ENCODE results near the gene KRTAP10-12.
"Not testable (repeated sequence)": the region's sequence is repeated elsewhere in the genome, so short reads cannot be mapped to it uniquely, and the experiment has no call there.

The KRTAP10-12 gene

DNA sequence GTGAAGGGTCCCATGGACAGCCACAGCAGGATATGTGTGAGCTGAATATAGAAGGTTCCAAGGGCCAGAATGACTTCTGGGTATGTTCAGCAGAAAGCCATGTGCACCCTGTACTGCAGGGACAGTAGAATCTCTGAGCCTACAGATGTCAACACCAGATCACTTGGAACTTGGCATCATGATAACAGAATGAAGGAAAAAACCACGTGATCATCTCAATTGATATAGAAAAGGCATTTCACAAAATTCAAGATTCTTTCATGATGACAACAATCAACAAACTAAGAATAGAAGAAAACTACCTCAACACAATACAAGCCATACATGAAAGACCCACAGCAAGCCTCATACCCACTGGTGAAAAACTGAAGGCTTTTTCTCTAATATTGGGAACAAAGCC is 29.4 kb upstream of the KRTAP10-12 start:
- in situ Hi-C loops (cut with MboI; ENCODE audit: low sequenced_read_pairs): no loop called here

DNA sequence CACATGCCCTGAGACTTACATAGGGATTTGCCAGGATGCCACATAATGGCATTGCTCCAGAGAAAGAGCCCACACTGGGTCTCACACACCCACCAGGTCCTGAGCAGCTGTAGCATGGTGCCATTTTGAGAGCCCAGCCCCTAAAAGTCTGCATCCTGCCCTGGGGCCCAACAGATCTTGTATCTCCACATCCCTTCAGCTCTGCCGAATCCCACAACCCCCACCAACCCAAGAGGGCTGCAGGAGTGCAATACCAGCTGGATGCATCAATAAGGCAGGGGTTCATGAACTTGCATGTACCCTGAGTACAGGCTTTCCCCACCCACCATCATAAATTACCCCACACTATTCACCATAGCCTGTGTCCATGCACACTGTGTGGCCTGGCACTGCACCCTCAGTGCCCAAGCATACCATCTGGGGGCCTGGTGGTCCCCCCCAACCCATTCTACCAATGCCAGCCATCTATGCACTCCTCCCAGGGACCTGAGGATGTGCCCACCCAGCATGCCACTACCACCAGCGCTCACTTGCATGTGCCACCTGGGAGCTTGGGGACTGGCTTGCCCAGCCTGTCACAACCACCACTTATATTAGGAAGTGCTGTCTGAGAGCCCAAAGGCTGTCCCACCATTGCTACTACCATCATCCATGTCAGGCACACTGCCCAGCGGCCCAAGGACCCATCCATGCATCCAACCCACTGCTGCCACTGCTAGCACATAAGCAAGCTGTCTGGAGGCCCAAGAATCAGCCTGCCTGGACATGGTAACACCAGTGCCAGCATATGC is 26.1 kb upstream of the KRTAP10-12 start:
- in situ Hi-C loops (cut with MboI; ENCODE audit: low sequenced_read_pairs): no loop called here

DNA sequence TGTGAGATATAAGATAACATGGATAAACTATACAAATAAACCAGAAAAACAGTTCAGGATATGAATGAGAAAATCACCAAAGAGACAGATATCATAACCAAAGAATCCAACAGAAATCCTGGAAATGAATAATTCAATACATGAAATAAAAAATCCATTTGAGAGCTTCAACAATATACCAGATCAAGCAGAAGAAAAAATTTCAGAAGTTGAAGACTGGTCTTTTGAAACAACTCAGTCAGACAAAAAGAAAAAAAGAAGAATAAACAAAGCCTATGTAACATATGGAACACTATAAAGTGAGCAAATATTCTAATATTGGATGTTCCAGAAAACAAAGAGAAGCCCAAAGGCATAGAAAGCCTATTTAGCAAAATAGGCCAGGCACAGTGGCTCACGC is 25.1 kb upstream of the KRTAP10-12 start:
- in situ Hi-C loops (cut with MboI; ENCODE audit: low sequenced_read_pairs): no loop called here

DNA sequence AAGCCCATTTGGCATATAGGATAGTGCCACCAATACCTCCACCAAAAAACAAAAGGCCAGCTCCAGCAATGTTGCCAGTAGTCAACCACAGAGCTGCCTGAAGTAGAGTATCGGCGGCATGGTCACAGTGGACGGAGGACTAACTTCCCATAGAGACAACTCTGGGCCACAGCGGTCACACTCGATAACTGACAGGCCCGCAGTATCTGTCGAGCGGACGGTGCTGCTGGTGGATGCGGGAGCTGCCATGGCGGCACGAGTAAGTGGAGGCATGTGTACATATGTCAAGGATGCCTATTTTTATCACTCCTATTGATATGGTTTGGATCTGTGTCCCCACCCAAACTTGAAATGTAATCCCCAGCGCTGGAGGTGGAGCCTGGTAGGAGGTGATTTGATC is 19.1 kb upstream of the KRTAP10-12 start:
- in situ Hi-C loops (cut with MboI; ENCODE audit: low sequenced_read_pairs): no loop called here

DNA sequence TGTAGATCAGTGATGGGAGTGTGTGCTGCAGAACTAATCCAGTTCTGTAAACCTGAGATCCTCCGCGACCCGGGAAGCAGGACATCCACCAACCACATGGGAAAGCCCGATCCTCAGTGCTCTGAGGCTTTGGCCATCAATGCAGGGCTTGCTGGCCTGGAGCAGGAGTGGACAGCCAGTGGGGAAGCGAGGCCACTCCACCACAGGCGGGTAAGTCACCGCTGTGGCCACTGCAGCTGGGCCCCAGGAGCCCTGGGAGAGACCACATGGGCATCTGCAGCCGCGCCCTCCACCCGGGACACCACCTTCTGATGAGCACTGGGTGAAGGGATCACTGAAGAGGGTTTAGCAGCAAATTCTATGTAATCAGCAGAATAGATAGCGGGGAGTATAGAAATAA is 15.8 kb upstream of the KRTAP10-12 start:
- in situ Hi-C loops (cut with MboI; ENCODE audit: low sequenced_read_pairs): no loop called here

DNA sequence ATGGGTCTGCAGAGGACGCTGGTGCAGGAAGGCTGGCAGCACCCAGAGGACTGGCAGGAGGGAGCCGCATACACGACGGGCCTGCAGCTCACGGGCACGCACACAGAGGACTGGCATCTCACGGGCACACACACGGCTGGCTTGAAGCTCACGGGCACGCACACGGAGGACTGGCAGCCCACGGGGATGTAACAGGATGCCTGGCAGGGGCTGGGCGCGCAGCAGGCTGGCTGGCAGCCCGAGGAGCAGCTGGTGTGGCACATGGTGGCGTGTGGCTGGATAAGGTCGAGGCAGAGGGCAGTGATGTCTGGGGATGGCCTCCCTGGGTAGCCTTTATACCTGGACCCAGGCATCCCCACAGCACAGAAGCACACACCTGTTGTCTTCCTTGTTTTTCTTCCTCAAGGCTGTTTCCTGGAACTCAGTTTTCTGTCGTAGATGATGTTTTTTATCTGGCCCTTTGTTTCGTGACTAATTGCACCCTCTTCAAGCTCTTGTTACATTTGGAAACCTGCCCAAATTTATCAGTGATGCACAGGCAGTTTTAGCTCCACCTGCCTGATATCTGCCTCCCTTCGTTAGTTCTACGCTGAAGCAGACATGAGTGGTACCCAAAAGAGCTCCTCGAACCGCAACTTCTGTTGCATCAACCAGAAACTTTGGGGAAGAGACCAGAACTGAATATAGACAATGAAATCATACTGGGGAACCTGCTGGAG is 15.0 kb upstream of the KRTAP10-12 start, which contains the start of gene KRTAP12-1:
Gene KRTAP12-1 (minus strand): TSS at position 303 of the 719 bp plus-strand sequence. CDS start 40 bp downstream, at position 263.
- in situ Hi-C loops (cut with MboI; ENCODE audit: low sequenced_read_pairs): no loop called here

DNA sequence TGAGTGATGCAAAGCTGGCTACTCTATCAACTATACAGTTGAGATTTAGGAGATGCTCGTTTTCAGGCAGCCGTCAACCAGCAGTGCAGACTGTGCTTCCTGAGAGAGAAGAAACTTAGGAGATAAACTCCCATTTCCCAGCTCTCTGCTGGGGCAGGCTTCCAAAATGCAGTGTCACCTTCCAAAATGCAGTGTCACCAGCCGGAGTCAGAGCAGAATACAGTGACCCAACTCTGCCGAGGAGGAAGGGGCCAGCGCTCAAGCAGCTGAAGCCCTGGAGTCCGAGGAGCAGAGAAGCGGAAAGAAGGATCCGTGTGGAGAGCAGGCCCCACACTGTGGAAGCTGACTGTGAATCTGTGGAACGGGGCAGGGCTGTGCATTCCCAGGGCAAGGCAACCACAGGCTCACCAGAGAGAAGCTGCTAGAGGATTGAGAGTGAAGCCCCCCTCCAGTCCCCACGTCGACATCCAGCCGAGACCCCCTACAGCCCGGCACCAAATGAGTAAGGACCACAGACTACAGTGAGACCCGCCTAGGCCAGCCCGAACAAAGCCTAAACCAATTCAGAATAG is 14.3 kb upstream of the KRTAP10-12 start:
- in situ Hi-C loops (cut with MboI; ENCODE audit: low sequenced_read_pairs): no loop called here

DNA sequence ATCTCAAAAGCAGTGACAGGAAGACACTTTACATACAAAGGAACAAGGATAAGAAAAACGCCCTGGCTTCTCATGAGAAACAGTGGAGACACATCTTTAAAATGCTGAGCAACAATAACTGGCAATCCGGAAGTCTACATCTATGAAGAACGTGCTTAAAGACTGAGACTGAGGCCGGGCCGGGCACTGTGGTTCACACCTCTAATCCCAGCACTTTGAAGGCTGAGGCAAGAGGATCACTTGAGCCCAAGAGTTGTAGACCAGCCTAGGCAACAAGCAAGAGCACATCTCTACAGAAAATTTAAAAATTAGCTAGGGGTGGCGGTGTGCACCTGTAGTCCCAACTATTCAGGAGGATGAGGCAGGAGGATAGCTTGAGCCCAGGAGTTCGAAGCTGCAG is 12.9 kb upstream of the KRTAP10-12 start:
- in situ Hi-C loops (cut with MboI; ENCODE audit: low sequenced_read_pairs): no loop called here

DNA sequence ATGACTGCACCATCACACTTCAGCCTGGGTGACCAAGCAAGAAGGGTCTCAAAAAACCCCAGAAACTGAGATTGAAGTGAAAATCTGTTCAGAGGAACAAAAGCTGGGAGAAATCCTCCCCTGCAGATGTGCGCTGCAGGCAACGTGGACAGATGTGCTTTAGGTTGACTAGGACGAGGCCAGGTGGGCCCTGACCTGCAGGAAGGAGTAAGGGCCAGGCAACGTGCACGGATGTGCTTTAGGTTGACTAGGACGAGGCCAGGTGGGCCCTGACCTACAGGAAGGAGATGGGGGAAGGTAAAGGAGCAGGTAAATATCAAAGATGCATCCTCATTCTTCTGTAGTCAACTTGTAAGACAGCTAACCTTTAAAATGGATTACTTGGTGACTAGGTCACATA is 12.5 kb upstream of the KRTAP10-12 start:
- in situ Hi-C loops (cut with MboI; ENCODE audit: low sequenced_read_pairs): no loop called here

DNA sequence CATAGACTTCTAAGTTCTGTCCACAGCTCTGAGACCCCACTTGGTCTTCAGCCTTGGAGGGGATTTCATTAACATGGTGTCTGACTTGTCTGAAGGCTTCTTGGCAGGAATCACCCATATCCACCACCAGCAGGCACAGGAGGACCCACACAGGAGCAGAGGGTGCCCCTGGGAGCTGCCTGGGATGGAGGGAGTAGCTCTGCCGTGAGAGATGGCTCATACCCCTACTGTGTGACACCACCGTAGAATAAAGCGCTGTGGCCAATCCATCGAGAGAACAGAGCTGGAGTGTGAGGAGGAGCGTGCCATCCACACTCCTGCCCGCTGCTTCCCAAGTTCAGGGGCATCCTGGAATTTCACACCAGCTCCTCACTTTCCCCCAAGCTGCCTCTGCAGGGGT is 11.9 kb upstream of the KRTAP10-12 start:
- in situ Hi-C loops (cut with MboI; ENCODE audit: low sequenced_read_pairs): not testable (repeated sequence)

DNA sequence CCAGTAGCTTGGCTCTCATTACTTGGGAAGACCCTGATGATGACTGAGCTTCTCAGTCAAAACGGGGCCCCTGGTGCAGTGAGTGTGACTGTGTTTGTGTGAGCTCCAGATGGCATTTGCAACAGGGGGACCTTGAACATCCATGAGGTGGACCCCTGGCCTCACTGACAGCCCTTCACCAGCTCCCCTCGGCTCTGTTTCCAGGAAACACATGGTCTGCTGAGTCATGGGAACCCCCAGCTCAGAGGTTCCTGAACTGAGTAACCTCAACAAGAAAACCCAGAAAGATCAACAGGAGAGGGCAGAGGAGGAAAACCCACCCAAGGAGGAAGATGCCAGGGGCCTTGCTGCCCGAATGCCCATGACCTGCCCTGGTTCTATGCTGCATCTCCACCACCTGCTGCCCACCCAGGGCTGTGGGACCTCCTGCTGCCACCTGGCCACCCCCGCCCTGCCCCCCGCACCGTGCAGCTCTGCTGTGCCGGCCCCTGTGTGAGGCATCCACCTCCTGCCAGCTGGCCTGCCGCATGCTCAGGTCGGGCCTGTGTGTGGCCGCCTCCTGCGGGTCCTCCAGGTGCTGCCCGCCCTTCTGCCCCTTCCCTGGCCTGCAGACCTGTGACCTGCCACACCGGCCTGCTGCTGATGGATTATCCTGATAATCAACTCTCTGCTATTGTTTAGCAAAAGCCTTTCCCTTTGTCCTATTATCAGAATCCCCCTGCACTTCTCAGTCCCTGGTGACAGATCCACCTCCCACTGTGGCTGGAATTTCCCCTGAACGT is 10.8 kb upstream of the KRTAP10-12 start:
- in situ Hi-C loops (cut with MboI; ENCODE audit: low sequenced_read_pairs): no loop called here

DNA sequence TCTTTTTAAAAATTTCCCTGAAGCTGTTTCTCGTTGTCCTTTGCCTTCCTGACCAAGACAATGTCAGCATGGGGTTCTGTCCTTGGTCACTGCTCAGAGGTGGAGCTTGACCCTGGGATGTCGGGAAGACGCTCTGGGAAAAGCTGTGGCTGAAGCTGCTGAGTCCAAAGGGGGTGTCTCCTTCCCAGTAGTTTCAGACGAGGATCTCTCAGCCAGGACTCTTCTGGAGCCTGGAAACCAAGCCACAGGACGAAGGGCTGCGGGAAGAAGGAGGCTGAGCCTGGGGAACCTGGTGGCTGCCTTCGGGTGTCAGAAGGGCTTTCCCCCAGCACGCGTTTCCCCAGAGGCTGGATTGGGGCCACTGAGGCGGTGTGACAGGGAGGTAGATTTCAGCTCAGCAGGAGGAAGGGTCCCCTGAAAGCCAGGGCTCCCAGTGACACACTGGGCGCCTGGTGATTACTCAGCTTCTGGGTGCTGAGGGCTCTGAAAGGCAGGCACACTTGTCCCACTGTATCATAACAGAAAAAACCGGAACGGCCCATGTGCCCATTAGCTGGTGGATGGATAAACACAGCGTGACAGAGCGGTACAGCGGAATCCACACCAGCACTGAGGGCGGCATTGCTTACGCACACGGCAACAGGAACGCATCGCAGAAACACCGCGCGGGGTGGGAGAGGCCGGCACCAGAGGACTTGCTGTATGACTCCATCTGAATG is 10.0 kb upstream of the KRTAP10-12 start:
- in situ Hi-C loops (cut with MboI; ENCODE audit: low sequenced_read_pairs): no loop called here

DNA sequence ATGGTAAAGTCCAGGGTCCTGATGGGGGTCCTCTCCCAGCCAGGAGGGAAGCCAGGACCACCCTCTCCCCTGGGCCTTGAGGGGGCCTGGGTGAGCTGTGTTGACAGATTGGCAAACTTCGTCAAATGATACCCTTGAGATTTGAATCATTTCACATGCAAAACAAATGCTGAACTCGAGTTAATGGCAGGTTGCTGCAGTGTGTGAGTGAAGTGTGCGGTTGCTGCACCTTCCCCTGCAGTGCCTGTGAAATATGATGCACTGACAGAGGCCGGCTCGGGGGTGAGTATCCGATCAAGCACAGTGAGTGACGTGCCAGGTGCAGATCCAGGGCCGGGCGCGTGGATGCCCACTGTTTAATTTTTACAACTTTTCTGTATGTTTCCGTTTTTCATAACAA is 9.3 kb upstream of the KRTAP10-12 start:
- in situ Hi-C loops (cut with MboI; ENCODE audit: low sequenced_read_pairs): no loop called here

DNA sequence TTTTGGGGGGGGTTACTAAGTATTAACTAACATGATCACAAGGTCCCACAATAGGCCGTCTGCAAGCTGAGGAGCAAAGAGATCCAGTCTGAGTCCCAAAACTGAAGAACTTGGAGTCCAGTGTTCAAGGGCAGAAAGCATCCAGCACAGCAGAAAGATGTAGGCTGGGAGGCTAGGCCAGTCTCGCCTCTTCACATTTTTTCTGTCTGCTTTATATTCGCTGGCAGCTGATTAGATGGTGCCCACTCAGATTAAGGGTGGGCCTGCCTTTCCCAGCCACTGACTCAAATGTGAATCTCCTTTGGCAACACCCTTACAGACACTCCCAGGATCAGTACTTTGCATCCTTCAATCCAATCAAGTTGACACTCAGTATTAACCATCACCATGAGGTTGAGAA is 7.2 kb upstream of the KRTAP10-12 start:
- in situ Hi-C loops (cut with MboI; ENCODE audit: low sequenced_read_pairs): not testable (repeated sequence)

DNA sequence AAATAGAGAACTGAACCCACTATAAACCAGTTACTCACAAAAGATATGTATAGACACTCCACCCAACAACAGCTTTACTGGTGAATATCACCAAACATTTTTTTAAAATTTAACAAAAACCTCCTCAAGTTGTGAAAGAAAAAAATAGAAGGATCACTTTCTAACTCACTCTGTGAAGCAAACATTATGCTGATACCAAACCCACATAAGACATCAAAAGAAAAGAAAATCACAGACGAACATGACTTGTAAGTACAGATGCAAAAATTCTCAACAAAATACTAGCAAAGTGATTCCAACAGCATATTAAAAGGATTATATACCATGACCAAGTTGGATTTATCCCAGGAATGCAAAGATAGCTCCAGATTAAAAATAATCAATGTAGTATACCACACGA is 5.3 kb upstream of the KRTAP10-12 start:
- in situ Hi-C loops (cut with MboI; ENCODE audit: low sequenced_read_pairs): no loop called here

DNA sequence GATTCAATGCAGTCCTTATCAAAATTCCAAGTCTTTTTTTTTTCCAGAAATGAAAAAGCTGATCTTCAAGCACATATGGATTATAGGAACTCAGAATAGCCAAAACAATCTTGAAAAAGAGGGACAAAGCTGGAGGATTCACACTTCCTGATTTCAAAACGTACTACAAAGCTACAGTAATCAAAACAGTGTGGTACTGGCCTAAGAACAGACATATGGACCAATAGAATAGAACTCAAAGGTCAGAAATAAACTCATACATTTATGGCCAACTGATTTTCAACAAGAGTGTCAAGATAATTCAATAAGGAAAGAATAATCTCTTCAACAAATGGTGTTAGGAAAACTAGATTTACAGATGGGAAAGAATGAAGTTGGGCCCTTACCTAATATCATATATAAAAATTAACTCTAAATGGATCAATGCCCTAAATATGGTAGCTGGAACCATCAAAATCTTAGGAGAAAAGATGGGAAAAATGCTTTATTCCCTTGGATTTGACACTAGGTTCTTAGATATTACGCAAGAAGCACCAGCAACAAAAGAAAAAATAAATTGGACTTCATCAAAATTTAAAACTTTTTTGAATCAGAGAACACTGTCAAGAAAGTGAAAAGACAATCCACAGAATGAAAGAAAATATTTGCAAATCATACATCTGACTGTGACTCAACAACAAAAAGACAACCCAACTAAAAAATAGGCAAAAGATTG is 4.0 kb upstream of the KRTAP10-12 start:
- in situ Hi-C loops (cut with MboI; ENCODE audit: low sequenced_read_pairs): no loop called here

DNA sequence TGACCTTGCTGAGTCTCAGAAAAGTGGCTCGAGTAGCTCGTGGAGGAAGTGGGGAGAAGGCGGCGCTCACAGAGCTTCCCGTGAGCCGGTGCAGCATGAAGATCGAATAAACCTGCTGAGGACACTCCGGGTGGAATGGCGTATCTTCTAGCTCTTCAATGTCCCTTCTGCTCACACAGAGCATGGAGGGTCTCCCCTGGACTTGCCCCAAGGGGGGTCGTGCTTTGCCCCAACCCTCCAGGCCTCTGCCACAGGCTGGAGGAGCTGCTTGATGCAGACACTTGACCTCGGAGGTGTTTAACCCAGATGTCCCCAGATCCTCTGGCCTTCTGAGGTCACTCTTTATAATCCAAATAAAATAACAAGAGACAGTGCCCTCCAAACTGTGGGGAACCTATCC is 2.2 kb upstream of the KRTAP10-12 start:
- in situ Hi-C loops (cut with MboI; ENCODE audit: low sequenced_read_pairs): no loop called here

DNA sequence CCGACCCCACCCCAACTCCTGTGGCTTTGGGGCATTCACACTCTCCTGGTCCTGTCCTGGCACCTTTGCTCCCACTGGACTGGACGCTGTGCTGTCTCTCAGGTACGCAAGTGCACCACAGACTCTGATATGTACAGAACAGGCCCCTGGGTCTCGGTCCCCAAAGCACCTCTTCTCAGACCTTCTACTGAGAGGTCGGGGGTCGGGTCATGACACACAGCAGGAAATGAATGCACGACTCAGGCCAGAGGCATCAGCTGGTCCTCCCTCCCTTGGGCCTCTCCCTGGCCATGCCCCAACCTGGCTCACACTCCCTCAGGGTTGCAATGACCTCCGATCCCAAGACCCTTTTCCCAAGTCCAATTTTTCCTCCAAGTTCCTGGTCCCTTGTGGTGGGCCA is 1.8 kb upstream of the KRTAP10-12 start:
- in situ Hi-C loops (cut with MboI; ENCODE audit: low sequenced_read_pairs): no loop called here

DNA sequence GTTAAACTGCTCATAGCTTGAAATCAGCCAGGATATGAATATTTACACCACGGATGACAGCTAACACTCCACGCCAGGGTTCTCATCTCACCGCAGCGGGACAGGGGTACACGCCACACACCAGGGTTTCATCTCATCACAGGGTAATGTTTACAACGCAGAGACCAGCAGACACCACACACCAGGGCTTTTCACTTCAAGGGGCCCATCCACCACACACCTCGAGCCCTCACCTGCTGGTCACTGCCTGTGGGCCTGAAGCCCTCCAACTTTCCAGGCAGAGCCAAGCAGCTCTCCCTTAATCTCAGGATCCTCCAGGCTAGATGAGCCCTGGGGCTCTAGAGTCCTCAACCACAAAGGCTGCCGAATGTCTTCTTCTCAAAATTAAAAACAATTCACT is 1.3 kb upstream of the KRTAP10-12 start:
- in situ Hi-C loops (cut with MboI; ENCODE audit: low sequenced_read_pairs): no loop called here

DNA sequence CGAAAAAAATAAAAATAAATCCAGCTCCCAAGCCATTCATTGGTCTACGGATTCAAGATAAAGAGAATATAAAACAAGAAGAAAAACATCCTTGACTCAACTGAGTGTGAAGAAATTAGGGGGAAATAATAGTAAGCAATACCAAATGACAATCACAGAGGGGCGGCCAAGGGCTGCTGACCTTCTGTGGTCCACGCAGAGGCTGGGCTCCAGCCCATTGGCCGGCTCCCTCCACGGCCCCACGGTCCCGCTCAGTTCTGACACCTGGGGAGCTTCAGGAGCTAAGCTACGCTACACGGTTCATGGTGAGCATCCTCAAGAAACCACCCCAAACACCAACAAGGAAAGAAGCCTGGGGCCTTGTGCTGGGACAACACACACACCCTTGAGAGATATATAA is 400 bp upstream of the KRTAP10-12 start:
- in situ Hi-C loops (cut with MboI; ENCODE audit: low sequenced_read_pairs): no loop called here
